ENCODE measurements around the gene MAP3K14.

Gene MAP3K14

DNA sequence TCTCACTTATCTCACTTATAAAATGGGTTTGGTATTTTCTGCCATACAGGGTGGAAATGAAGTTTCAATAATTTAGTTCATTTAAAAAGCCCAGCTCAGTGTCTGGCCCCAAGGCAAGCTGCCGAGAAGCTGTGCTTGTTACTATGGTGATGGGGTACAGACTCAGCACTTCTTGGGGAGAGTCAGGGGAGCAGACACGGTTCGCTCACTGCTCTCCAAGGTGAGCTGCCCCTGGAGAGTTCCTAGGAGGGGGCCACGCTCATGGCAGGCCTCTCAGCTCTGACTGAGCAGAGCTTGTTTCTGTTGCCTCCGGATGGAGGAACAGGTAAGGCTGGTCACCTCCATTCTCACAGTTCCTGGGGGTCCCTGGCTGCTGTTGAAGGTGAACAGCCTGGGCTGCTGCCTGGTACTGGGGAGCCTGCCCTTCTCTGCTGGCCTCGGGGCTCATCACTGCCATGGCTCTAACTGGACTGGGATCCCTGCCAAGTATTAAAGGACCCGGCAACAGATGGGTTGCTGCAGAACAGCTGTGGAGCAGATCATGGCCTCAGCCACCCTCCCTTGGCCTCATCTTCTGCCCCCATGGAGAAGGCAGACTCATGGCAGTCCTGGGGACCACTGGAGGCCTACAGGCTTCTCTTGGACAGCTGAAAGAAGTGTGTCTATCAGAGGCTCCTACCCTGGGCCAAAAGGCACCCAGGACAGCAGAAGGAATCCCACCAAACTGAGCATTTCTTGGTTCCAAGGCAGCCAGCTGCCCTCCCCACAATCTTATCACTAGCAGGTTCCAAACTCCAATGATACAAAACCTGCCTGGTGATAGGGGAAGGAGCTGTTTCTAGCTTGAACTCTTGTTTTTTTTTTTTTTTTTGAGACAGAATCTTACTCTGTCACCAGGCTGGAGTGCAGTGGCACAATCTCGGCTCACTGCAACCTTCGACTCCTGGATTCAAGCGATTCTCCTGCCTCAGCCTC, 29.0 kb downstream of the MAP3K14 start:
- H3K9me3 Mint-ChIP-seq = no peaks in the 10 kb centered on the region
- no peak for DNase-seq
- no peak overlapping the region for H3K4me3 Mint-ChIP-seq
- no peaks in the 10 kb centered on the region for H3K27me3 Mint-ChIP-seq
- peaks cover 54% of the 10 kb centered on the region for H3K4me1 Mint-ChIP-seq
- H3K27ac Mint-ChIP-seq = peak overlapping the region in 1 of 2 donors; percentile 7
- no peak for ATAC-seq

DNA sequence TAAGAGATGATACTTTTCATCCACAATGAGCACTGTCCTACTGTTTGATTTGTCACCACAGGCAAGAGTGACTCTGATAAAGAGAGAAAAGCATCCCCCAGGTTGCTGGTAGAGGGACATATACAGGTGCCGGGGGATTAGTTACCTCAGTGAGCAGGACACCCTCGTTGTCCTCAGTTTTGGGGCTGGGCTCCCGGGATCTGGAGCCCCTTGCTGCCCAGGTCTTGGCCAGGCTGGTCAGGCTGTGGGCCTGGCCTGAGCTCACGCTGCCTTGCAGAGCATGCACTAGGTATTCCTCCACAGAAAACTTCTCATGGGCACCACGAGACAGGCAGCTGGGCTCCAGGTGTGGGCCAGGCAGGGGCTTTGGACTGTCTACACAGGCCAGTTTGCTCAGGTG, 30.5 kb downstream of the MAP3K14 start:
- no peak overlapping the region for H3K4me3 Mint-ChIP-seq

DNA sequence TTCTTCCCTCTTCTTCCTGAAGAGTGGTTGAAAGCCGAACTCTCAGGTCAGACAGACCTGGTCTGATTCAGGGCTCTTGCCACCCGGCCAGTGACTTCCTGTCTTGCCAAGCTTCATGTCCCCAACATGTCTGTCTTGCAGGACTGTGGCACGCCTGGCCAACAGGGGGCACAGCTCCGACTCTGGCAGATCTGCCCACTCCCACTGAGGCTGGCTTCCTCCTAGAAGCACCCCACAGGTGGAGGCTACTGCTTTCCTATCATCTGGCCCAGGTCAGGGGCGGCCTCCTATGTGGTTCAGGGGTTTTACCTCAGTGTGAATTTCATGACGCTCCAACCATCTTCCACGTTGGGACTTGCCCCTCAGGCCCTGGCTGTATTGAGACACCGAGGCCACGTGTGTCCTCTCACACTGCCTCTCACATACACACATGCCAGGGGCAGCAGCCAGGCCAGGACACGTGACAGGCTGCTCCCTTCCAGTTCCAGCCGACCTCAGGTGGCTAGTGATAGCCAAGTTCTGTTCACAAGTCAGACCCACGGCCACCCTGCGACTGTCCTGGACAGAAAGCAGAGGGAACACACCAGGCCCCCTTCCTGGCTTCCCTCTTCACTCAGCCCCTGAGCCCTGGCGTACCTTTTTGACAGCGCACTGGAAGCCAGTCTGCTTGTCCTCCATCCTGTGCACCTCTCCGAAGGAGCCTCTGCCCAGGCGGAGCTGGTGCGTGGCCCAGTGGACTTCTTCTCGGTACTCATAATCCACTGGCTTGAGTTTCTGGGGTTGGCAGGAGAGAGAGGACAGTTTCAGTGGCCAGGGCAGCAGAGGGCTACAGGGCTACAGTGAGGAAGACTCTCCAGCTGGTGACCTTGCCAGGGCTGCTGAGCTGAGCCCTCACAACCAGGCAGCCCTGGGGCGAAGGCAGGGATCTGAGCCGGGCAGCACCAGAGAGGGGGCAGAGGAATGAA, 32.4 kb downstream of the MAP3K14 start:
- no peaks in the 10 kb centered on the region for H3K9me3 Mint-ChIP-seq
- peak overlapping the region; percentile 93 to 94 for H3K27ac Mint-ChIP-seq
- peak; percentile 21 to 43 for DNase-seq

More for the DNA sequence above, 30.5 kb downstream of the MAP3K14 start:
- no peaks in the 10 kb centered on the region for H3K9me3 Mint-ChIP-seq
- peaks cover 45% of the 10 kb centered on the region for H3K4me1 Mint-ChIP-seq
- ATAC-seq (no peak), DNase-seq (no peak)
- no peaks in the 10 kb centered on the region for H3K27me3 Mint-ChIP-seq
- H3K27ac Mint-ChIP-seq = peak overlapping the region in 1 of 2 donors; percentile 85

DNA sequence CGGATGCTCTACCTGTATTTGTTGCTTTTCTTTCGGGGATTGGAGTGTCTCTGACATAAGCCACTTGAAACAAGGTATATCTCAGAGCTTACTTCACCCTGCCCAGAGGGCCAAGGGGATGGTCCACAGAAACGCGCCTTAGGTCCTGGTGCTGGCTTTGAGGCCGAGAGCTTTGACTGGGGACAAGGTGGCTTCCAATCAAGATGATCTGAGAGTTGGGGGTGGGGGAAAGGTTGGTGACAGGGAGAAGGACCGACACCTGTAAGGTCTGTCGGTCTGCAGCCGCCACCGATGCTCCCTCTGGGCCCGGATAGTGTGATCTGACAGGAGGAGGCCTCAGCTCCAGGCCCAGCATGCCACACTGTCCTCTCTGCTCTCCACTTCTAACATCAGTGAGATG, 33.1 kb downstream of the MAP3K14 start:
- Mint-ChIP-seq H3K27ac (peak overlapping the region; percentile 93 to 94), H3K4me3 (no peak overlapping the region), H3K4me1 (peaks cover 26% of the 10 kb centered on the region), H3K9me3 (no peaks in the 10 kb centered on the region), H3K27me3 (no peaks in the 10 kb centered on the region)
- no peak for DNase-seq
- ATAC-seq = peak; percentile 15

More for the DNA sequence above, 32.4 kb downstream of the MAP3K14 start:
- Mint-ChIP-seq H3K4me1 (peaks cover 27% of the 10 kb centered on the region), H3K4me3 (no peak overlapping the region), H3K27me3 (no peaks in the 10 kb centered on the region)
- ATAC-seq = peak; percentile 74

DNA sequence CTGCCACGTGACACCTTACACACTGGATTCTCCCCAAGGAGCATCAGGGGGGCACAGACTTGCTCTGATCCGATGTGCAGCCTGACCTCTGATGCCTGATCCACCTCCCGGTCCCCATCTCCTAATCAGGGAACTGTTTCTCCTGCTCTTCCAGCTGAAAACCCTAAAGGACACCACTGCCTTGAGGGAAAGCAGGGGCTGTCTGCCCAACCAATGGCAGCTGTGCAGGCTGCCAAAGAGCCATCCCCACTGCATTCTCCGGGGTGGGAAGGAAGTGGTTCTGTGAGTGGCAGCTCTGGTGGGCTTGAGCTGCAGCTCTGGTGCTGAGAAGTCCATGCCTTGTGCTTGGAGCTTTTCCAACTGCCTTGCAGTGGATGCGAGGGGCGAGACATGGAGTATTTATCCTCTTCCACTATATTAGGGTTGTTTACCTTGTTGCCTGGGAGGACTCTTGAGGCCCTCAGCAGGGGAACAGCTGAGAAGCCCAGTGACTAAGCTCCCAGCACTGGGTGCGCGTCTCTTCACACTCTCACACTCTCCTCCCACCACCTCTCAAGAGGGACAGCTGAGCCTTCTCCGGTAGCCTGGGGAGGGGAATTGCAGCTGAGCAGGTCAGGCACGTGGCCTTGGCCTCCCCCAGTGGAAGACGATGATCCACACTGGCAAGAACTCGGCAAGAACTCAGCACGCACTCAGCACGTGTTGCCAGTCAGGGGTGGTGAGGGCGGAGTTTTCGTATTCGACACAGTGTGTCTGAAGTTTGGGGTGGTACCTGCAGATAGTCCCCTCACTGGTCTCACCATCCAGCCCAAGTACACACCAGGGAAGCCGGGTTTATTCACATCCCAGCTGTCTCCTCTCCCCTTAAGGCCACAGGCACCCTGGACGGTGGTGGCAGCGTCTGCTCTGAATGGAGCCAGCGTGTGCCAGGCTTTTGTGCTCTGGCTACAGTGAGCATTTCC, 33.9 kb downstream of the MAP3K14 start:
- H3K4me1 Mint-ChIP-seq = peaks cover 32% of the 10 kb centered on the region
- DNase-seq (no peak), ATAC-seq (no peak)
- H3K27me3 Mint-ChIP-seq = no peaks in the 10 kb centered on the region
- H3K27ac Mint-ChIP-seq = peak overlapping the region; percentile 46 to 93
- no peaks in the 10 kb centered on the region for H3K9me3 Mint-ChIP-seq
- H3K4me3 Mint-ChIP-seq = no peak overlapping the region

DNA sequence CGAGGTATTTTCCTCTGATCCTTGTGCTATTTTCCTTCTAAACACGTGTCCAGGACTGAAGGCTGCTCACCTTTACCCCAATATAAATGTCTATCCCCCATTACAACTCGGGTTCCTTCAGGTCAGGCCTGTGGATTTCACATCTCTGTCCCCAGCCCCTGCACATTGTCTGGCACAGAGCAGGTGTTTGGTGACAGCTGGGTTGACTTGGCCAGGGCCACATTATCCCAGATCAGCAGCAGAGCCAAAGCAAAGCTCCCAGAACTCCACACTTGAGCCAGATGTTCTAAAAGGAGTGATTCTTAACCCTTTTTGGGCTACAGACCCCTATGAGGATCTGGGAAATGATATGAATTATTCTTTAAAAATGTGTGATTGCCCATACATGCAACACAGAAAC, 36.9 kb downstream of the MAP3K14 start:
- H3K27me3 Mint-ChIP-seq = no peaks in the 10 kb centered on the region
- H3K4me3 Mint-ChIP-seq = no peak overlapping the region
- DNase-seq (no peak), ATAC-seq (no peak)
- H3K9me3 Mint-ChIP-seq = no peaks in the 10 kb centered on the region
- H3K4me1 Mint-ChIP-seq = peaks cover 38% of the 10 kb centered on the region
- H3K27ac Mint-ChIP-seq = no peak overlapping the region

DNA sequence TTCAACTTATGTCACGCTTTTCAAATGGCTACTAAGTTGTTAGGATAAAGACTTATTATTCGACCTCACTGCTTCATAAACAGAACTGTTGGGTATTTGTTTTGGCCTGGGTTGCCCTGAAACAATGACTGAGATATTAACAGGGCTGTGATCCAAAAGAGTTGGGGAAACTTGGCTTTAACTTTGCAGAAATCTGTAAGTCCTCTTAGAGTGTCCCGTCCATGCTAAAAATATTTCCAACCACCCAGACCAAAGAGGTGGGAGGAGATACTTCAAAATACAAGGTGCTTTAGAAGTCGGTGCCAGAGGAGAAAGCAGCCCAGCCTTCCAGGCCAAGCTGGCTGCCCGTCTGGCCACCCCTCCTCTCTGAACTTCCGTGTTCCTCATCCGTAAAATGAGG, 38.8 kb downstream of the MAP3K14 start:
- ATAC-seq (no peak), DNase-seq (no peak)
- H3K9me3 Mint-ChIP-seq = no peaks in the 10 kb centered on the region
- no peak overlapping the region for H3K27ac Mint-ChIP-seq
- H3K4me3 Mint-ChIP-seq = no peak overlapping the region
- no peaks in the 10 kb centered on the region for H3K27me3 Mint-ChIP-seq
- H3K4me1 Mint-ChIP-seq = peaks cover 31% of the 10 kb centered on the region

DNA sequence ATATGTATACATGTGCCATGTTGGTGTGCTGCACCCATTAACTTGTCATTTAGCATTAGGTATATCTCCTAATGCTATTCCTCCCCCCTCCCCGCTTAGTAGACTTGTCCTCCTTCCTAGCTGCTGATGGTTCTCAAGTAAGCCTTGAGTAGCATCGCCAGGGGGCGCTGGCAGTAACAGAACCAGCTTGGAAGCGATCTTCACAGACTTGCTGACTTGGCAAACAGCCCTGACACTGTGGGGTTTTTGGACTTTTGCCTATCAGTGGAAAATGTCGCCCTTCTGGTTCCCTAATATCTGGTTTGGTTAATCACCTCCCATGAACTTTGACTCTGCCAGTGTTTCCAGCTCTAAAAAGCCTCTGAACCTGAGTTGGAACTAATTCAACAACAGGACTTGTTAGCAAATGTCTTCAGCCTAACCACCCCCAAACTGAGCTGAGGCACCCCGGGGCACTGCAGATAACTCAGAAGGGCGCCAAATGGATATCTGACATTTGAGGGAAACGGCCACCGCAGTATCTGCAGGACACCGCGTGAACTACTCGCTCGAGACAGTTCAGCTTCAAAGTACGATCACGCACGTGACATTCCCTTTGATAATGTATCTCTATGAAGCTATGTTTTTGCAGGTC, 39.5 kb downstream of the MAP3K14 start:
- H3K4me3 Mint-ChIP-seq = no peak overlapping the region

DNA sequence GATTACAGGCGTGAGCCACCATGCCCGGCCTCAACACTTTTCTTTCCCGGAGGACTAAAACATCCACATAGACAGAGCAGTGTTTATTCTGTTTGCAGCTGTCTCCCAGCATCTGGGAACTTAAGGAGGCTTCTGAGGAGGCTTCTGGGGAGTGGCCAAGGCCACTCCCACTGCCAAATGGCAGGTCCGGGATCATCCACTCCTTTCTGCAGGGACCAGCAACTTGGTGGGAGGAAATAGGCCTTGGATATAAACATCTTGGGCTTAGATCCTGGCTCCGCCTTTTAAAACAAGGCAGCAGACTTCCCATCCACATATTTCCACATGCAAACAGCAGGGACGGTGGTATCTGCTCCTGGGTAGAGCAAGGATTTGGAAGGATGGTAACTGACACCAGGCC, 40.8 kb downstream of the MAP3K14 start:
- no peaks in the 10 kb centered on the region for H3K9me3 Mint-ChIP-seq
- no peak overlapping the region for H3K4me3 Mint-ChIP-seq
- ATAC-seq (no peak), DNase-seq (no peak)
- H3K27ac Mint-ChIP-seq = peak overlapping the region in 1 of 2 donors; percentile 48
- H3K27me3 Mint-ChIP-seq = no peaks in the 10 kb centered on the region
- H3K4me1 Mint-ChIP-seq = peaks cover 31% of the 10 kb centered on the region

More for the DNA sequence above, 39.5 kb downstream of the MAP3K14 start:
- ATAC-seq = peak; percentile 96
- Mint-ChIP-seq H3K4me1 (peaks cover 29% of the 10 kb centered on the region), H3K9me3 (no peaks in the 10 kb centered on the region), H3K27me3 (no peaks in the 10 kb centered on the region), H3K27ac (no peak overlapping the region)
- DNase-seq = peak; percentile 80 to 85

DNA sequence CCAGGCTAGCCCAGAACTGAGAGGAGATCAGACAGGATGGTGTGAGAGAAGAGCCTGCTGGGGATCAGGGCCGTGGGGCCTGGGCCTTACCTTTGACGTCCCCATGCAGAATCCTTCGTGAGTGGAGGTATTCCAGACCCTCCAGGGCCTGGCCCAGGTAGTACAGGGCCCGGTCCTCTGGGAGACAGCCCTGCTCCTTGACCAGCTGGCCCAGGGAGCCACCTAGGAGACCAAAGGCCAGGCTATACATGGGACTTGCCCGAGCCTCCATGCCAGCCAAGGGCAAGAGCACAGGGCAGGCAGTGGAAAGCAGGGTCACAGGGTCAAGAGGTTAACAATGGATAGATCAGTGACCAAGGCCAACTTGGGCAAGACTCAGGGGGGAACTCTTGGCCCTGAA, 42.8 kb downstream of the MAP3K14 start:
- Mint-ChIP-seq H3K27ac (no peak overlapping the region), H3K9me3 (no peaks in the 10 kb centered on the region), H3K4me3 (no peak overlapping the region), H3K27me3 (no peaks in the 10 kb centered on the region), H3K4me1 (peaks cover 51% of the 10 kb centered on the region)
- DNase-seq (no peak), ATAC-seq (no peak)

DNA sequence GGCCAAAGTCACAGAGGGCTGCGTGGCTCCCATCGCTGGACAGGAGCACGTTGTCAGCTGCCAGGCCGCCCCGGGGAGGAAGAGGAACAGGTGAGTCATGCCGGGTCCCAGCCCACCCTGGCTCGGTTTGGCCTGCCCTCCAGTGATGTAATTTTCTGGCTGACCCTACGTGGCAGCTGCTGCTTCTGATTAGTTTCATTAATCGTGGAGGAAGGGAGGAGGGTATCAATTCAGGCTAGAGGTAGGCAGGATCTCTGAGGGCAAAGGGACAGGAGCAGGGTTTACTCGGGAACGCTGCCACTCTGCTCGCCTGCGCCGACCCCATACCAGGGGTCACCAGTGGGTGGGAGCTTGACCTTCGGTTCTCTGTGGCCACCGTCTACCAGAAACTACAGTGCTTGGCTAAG, 43.3 kb downstream of the MAP3K14 start:
- ATAC-seq (no peak), DNase-seq (no peak)
- Mint-ChIP-seq H3K9me3 (no peaks in the 10 kb centered on the region), H3K27me3 (no peaks in the 10 kb centered on the region), H3K4me1 (peaks cover 50% of the 10 kb centered on the region), H3K27ac (peak overlapping the region in 1 of 2 donors; percentile 86), H3K4me3 (no peak overlapping the region)

DNA sequence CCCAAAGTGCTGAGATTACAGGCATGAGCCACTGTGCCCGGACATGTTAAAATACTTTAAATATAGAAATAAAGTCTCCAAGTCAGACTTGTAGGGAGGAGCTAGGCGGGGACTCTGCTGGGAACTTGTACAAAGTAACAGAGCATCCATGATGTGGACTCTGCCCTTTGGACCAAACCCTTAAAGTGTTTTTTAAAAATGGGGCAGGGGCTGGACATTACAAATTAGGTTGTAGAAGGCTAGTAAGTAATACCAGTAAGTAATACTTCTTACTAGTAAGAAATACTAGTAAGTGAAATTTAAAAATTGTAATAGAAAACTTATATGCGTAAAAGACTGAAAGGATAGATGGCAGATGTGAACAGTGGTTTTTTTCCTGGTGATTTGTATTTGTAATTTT, 45.2 kb downstream of the MAP3K14 start:
- H3K4me1 Mint-ChIP-seq = peaks cover 48% of the 10 kb centered on the region
- no peak overlapping the region for H3K4me3 Mint-ChIP-seq
- DNase-seq (no peak), ATAC-seq (no peak)
- H3K27ac Mint-ChIP-seq = no peak overlapping the region
- no peaks in the 10 kb centered on the region for H3K27me3 Mint-ChIP-seq
- H3K9me3 Mint-ChIP-seq = no peaks in the 10 kb centered on the region

DNA sequence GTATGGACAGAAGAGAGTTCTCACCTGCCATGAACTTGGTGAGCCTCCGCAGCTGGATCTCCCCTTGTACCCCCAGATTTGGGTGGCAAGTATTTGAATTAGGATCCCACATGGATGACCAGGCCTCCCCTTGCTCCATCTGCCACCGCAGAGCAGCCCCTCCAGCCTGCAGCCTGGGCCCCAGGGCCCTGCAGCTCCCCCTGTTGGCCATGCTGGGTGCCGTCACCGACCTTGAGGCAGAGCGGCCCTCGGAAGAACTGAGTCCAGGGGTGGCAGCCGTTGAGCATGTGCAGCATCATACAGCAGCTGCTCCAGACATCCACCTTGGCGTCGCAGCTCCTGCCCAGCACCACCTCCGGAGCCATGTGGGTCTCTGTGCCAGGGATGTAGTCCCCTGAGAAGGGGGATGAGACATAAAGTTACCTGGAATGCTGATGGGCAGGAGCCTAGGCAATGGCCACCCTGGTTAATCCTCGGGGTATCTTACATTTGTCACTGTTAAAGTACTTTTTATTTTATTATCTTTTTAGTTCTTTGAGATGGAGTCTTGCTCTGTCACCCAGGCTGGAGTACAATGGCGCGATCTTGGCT, 45.9 kb downstream of the MAP3K14 start:
- no peaks in the 10 kb centered on the region for H3K27me3 Mint-ChIP-seq
- DNase-seq (peak; percentile 57 to 61), ATAC-seq (peak; percentile 82)
- H3K27ac Mint-ChIP-seq = peak overlapping the region in 1 of 2 donors; percentile 90
- H3K9me3 Mint-ChIP-seq = no peaks in the 10 kb centered on the region
- peaks cover 48% of the 10 kb centered on the region for H3K4me1 Mint-ChIP-seq
- H3K4me3 Mint-ChIP-seq = peak overlapping the region in 1 of 2 donors; percentile 57

DNA sequence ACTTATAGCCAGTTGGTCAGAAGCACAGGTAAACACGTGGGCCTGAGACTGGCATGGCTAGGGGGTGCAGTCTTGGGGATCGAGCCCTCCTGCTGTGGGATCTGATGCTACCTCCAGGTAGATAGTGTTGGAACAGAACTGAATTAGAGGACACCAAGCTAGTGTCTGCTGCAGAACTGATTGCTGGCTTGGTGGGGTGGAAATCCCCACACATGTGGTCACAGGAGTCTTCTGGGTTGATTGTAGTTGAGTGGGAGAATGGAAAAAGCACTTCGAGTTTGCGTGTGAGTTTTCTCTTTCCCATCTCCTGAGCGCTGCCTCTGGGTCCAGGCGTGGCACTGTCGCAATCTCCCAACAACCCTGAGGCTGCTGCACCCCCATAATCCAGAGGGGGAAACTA, 46.9 kb downstream of the MAP3K14 start:
- peak overlapping the region; percentile 25 to 90 for H3K27ac Mint-ChIP-seq
- ATAC-seq (peak; percentile 54), DNase-seq (no peak)
- H3K4me1 Mint-ChIP-seq = peaks cover 48% of the 10 kb centered on the region
- no peaks in the 10 kb centered on the region for H3K9me3 Mint-ChIP-seq
- no peaks in the 10 kb centered on the region for H3K27me3 Mint-ChIP-seq
- H3K4me3 Mint-ChIP-seq = peak overlapping the region in 1 of 2 donors; percentile 57

Data from stimulated activated naive CD8-positive, alpha-beta T cell treated with anti-CD3 and anti-CD28 coated beads, Interleukin-15, amount 100 ng/mL, for 72 hours (primary cell).